Measurements from ENCODE around the gene ABHD17C.

DNA sequence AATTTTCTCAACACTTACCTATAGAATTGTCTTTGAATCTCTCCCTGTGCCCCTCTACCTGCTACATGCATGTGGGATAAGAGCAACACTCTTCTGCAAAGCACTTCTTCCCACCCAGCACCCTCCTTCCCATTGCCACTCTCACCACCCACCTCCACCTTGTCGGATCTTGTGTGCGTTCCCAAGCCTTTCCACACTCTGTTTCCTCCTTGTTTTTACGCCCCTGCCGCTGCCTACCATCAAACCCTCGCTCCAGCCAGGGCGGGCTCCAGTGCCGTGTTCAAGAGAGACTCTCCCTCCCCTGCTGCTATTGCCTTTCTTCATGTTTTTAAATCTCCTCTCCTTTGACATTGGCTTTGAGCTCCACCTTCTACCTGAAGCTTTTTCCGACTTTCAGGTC is 40.2 kb downstream of the ABHD17C start:
- TF ChIP-seq, protein P1, sequence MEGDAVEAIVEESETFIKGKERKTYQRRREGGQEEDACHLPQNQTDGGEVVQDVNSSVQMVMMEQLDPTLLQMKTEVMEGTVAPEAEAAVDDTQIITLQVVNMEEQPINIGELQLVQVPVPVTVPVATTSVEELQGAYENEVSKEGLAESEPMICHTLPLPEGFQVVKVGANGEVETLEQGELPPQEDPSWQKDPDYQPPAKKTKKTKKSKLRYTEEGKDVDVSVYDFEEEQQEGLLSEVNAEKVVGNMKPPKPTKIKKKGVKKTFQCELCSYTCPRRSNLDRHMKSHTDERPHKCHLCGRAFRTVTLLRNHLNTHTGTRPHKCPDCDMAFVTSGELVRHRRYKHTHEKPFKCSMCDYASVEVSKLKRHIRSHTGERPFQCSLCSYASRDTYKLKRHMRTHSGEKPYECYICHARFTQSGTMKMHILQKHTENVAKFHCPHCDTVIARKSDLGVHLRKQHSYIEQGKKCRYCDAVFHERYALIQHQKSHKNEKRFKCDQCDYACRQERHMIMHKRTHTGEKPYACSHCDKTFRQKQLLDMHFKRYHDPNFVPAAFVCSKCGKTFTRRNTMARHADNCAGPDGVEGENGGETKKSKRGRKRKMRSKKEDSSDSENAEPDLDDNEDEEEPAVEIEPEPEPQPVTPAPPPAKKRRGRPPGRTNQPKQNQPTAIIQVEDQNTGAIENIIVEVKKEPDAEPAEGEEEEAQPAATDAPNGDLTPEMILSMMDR (conservative IDR thresholded peaks at IDR 0.05), result no peak
- TF ChIP-seq EZH2 (IDR thresholded peaks at IDR 0.05; ENCODE audit: low read depth), result no peak

All from PC-9 (cell line).